ENCODE measurements around the gene KIF1B. TPM values are rescaled to one million over a fixed set of nuclear protein-coding genes. Genes with fewer than 3 reads are reported as not detected.

The KIF1B gene
- total RNA-seq, 1 experiment from 2014 or later, result 22.7 TPM

GRCh38 chr1:10353282-10353681 lies 142.9 kb downstream of the KIF1B start:
- H3K79me2 ChIP-seq (ENCODE audit: low read depth), result no peaks in the 10 kb centered on the region
- TF ChIP-seq, protein P1, sequence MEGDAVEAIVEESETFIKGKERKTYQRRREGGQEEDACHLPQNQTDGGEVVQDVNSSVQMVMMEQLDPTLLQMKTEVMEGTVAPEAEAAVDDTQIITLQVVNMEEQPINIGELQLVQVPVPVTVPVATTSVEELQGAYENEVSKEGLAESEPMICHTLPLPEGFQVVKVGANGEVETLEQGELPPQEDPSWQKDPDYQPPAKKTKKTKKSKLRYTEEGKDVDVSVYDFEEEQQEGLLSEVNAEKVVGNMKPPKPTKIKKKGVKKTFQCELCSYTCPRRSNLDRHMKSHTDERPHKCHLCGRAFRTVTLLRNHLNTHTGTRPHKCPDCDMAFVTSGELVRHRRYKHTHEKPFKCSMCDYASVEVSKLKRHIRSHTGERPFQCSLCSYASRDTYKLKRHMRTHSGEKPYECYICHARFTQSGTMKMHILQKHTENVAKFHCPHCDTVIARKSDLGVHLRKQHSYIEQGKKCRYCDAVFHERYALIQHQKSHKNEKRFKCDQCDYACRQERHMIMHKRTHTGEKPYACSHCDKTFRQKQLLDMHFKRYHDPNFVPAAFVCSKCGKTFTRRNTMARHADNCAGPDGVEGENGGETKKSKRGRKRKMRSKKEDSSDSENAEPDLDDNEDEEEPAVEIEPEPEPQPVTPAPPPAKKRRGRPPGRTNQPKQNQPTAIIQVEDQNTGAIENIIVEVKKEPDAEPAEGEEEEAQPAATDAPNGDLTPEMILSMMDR (conservative IDR thresholded peaks at IDR 0.05), result no peak
- no peak for TF ChIP-seq EZH2 (IDR thresholded peaks at IDR 0.05; ENCODE audit: low read depth)
- H3K9me2 ChIP-seq (ENCODE audit: insufficient read depth), result no peaks in the 10 kb centered on the region
- H3K27me3 ChIP-seq (ENCODE audit: insufficient read depth, low read depth), result no peaks in the 10 kb centered on the region
- CTCF ChIA-PET, result no interaction called here
- no peaks in the 10 kb centered on the region for H3K36me3 ChIP-seq (ENCODE audit: low read depth)
- intact Hi-C loops (cut with micrococcal nuclease; ENCODE audit: unreplicated experiment), result no loop called here
- H3K4me2 ChIP-seq, result no peak overlapping the region
- no peaks in the 10 kb centered on the region for H3F3A ChIP-seq (ENCODE audit: insufficient read depth, low read depth)
- no peaks in the 10 kb centered on the region for H4K20me1 ChIP-seq (ENCODE audit: insufficient read depth)
- no peak overlapping the region for H3K4me3 ChIP-seq
- no peak overlapping the region for H2AFZ ChIP-seq
- BruUV-seq (replicated peaks), result no TSS peak
- no peak for DNase-seq
- no peak overlapping the region for H3K27ac ChIP-seq
- no peaks in the 10 kb centered on the region for H3K4me1 ChIP-seq (replicated peaks; ENCODE audit: insufficient read depth)
- no peaks in the 10 kb centered on the region for H3K9me3 ChIP-seq (ENCODE audit: insufficient read depth, low read depth)
- POLR2A ChIA-PET (ENCODE audit: unreplicated experiment), result interaction anchor here (0.7 kb wide), 1 partner anchor 116 kb away, joined by 5 read pairs; no protein-coding TSS in a partner anchor

GRCh38 chr1:10353693-10354092 lies 143.3 kb downstream of the KIF1B start:
- H3K9me3 ChIP-seq (ENCODE audit: insufficient read depth, low read depth), result no peaks in the 10 kb centered on the region
- intact Hi-C loops (cut with micrococcal nuclease; ENCODE audit: unreplicated experiment), result no loop called here
- DNase-seq, result no peak
- CTCF ChIA-PET, result no interaction called here
- BruUV-seq (replicated peaks), result no TSS peak
- POLR2A ChIA-PET (ENCODE audit: unreplicated experiment), result interaction anchor here (0.6 to 0.7 kb wide), 3 partner anchors 116 to 154 kb away, joined by 3 to 5 read pairs (median 4); no protein-coding TSS in a partner anchor
- no peak overlapping the region for H3K27ac ChIP-seq
- no peak overlapping the region for H3K4me2 ChIP-seq
- no peaks in the 10 kb centered on the region for H3K27me3 ChIP-seq (ENCODE audit: insufficient read depth, low read depth)
- H3K9me2 ChIP-seq (ENCODE audit: insufficient read depth), result no peaks in the 10 kb centered on the region
- no peak overlapping the region for H3K4me3 ChIP-seq
- H4K20me1 ChIP-seq (ENCODE audit: insufficient read depth), result no peaks in the 10 kb centered on the region
- H2AFZ ChIP-seq, result no peak overlapping the region
- no peaks in the 10 kb centered on the region for H3K36me3 ChIP-seq (ENCODE audit: low read depth)
- H3K4me1 ChIP-seq (replicated peaks; ENCODE audit: insufficient read depth), result no peaks in the 10 kb centered on the region
- no peaks in the 10 kb centered on the region for H3K79me2 ChIP-seq (ENCODE audit: low read depth)
- TF ChIP-seq, protein P1 (conservative IDR thresholded peaks at IDR 0.05), result no peak
- no peak for TF ChIP-seq EZH2 (IDR thresholded peaks at IDR 0.05; ENCODE audit: low read depth)
- no peaks in the 10 kb centered on the region for H3F3A ChIP-seq (ENCODE audit: insufficient read depth, low read depth)

DNA sequence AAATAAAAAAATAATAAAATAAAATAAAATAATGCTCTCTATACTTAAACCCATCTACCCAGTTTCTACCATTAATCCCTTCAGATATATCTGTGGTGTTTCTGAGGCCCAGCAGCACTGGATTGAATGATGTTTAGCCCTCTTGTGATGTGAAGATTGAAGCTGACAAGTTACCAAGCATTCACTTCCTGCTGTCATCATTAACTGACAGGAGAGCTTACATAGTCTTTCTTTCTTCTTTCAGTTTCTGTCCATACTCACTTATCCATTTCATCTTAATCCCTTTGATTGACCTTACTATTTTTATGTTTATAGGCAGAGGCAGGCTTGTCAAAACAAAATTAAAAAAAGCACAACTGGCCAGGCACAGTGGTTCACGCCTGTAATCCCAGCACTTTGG lies 149.7 kb downstream of the KIF1B start:
- Histone ChIP-seq H3K4me2 (no peak overlapping the region), H3K9me2 (ENCODE audit: insufficient read depth) (no peaks in the 10 kb centered on the region), H2AFZ (no peak overlapping the region), H3K27me3 (ENCODE audit: insufficient read depth, low read depth) (no peaks in the 10 kb centered on the region), H3K4me1 (replicated peaks; ENCODE audit: insufficient read depth) (no peaks in the 10 kb centered on the region), H3K36me3 (ENCODE audit: low read depth) (no peaks in the 10 kb centered on the region), H3K79me2 (ENCODE audit: low read depth) (no peaks in the 10 kb centered on the region), H3F3A (ENCODE audit: insufficient read depth, low read depth) (no peaks in the 10 kb centered on the region), H3K27ac (no peak overlapping the region), H4K20me1 (ENCODE audit: insufficient read depth) (no peaks in the 10 kb centered on the region), H3K4me3 (no peak overlapping the region), H3K9me3 (ENCODE audit: insufficient read depth, low read depth) (no peaks in the 10 kb centered on the region)
- TF ChIP-seq, protein P1 (conservative IDR thresholded peaks at IDR 0.05), result no peak
- TF ChIP-seq EZH2 (IDR thresholded peaks at IDR 0.05; ENCODE audit: low read depth), result no peak
- ChIA-PET CTCF (no interaction called here), POLR2A (ENCODE audit: unreplicated experiment) (interaction anchor here (0.5 kb wide), 1 partner anchor 132 kb away, joined by 6 read pairs; no protein-coding TSS in a partner anchor)
- intact Hi-C loops (cut with micrococcal nuclease; ENCODE audit: unreplicated experiment), result no loop called here
- BruUV-seq (replicated peaks), result no TSS peak
- no peak for DNase-seq
